Activated B cell treated with CpG ODN at 0.5 μM for 24 hours (primary cell): ENCODE measurements around the gene PRELID2. TPM values are rescaled to one million over a fixed set of nuclear protein-coding genes. Genes with fewer than 3 reads are reported as not detected.
"Not testable (repeated sequence)": the region's sequence is repeated elsewhere in the genome, so short reads cannot be mapped to it uniquely, and the experiment has no call there.

ENCODE experiments used
- ATAC-seq: fragments of 200-7000 bp; cut with Tn5 transposase; one replicate; pipeline ENCODE4 v1.10.0; 2021; ENCODE audit warnings: low read depth, mild to moderate bottlenecking, moderate library complexity
- CTCF ChIA-PET: fragments of 350-600 bp; sonication (Branson Sonifier 250); formaldehyde crosslinking; loops from one replicate; lab custom pipeline; 2021; ENCODE audit warnings: antibody characterized with exemption; lab: Charles Lee
- POLR2A ChIA-PET: fragments of 350-600 bp; sonication (Branson Sonifier 250); formaldehyde crosslinking; loops from one replicate; lab custom pipeline; 2021; ENCODE audit warnings: antibody characterized with exemption; lab: Charles Lee
- DNase-seq: peaks from one replicate; pipeline ENCODE4 v3.0.0; 2022
- H3K27ac Mint-ChIP-seq: one replicate; pipeline ENCODE4 v1.8.0; 2020; ENCODE audit warnings: mixed read lengths
- H3K27me3 Mint-ChIP-seq: one replicate; pipeline ENCODE4 v1.8.0; 2021; ENCODE audit warnings: mixed read lengths
- H3K36me3 Mint-ChIP-seq: one replicate; pipeline ENCODE4 v1.8.0; 2021; ENCODE audit warnings: low read depth, mixed read lengths
- H3K4me1 Mint-ChIP-seq: one replicate; pipeline ENCODE4 v1.8.0; 2021; ENCODE audit warnings: mixed read lengths
- H3K4me3 Mint-ChIP-seq: one replicate; pipeline ENCODE4 v1.8.0; 2020; ENCODE audit warnings: mild to moderate bottlenecking, mixed read lengths
- H3K9me3 Mint-ChIP-seq: one replicate; pipeline ENCODE4 v1.8.0; 2020; ENCODE audit warnings: mixed read lengths
- intact Hi-C: fragments of 100-400 bp; cut with micrococcal nuclease; formaldehyde crosslinking; loops from one replicate; pipeline ENCODE4 v1.15.1; 2024
- total RNA-seq: library from RNA; stranded (reverse); gene quantifications from 2 replicates; pipeline ENCODE4 v1.2.3, GENCODE V29; 2022
- TF ChIP-seq, protein P1 (sequence below): fragments of 200-600 bp; IDR thresholded peaks from one replicate; pipeline ENCODE4 v1.8.0; 2022; ENCODE audit warnings: antibody characterized with exemption, mild to moderate bottlenecking

Gene PRELID2
- total RNA-seq, 1 donor from 2014 or later, result 3.3 TPM

GRCh38 chr5:145804701-145805100 is 30.4 kb downstream of the PRELID2 start:
- DNase-seq (no peak), ATAC-seq (no peak)
- no peak overlapping the region for H3K27ac Mint-ChIP-seq
- intact Hi-C loops, result no loop called here
- no peaks in the 10 kb centered on the region for H3K27me3 Mint-ChIP-seq
- POLR2A ChIA-PET, result no interaction called here
- CTCF ChIA-PET, result interaction anchor here (1.2 kb wide), 1 partner anchor 24 kb away, joined by 3 read pairs; no protein-coding TSS in a partner anchor
- no peaks in the 10 kb centered on the region for H3K9me3 Mint-ChIP-seq
- no peaks in the 10 kb centered on the region for H3K4me1 Mint-ChIP-seq
- TF ChIP-seq, protein P1, sequence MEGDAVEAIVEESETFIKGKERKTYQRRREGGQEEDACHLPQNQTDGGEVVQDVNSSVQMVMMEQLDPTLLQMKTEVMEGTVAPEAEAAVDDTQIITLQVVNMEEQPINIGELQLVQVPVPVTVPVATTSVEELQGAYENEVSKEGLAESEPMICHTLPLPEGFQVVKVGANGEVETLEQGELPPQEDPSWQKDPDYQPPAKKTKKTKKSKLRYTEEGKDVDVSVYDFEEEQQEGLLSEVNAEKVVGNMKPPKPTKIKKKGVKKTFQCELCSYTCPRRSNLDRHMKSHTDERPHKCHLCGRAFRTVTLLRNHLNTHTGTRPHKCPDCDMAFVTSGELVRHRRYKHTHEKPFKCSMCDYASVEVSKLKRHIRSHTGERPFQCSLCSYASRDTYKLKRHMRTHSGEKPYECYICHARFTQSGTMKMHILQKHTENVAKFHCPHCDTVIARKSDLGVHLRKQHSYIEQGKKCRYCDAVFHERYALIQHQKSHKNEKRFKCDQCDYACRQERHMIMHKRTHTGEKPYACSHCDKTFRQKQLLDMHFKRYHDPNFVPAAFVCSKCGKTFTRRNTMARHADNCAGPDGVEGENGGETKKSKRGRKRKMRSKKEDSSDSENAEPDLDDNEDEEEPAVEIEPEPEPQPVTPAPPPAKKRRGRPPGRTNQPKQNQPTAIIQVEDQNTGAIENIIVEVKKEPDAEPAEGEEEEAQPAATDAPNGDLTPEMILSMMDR, result no peak
- H3K4me3 Mint-ChIP-seq, result no peak overlapping the region
- H3K36me3 Mint-ChIP-seq, result no peaks in the 10 kb centered on the region

DNA sequence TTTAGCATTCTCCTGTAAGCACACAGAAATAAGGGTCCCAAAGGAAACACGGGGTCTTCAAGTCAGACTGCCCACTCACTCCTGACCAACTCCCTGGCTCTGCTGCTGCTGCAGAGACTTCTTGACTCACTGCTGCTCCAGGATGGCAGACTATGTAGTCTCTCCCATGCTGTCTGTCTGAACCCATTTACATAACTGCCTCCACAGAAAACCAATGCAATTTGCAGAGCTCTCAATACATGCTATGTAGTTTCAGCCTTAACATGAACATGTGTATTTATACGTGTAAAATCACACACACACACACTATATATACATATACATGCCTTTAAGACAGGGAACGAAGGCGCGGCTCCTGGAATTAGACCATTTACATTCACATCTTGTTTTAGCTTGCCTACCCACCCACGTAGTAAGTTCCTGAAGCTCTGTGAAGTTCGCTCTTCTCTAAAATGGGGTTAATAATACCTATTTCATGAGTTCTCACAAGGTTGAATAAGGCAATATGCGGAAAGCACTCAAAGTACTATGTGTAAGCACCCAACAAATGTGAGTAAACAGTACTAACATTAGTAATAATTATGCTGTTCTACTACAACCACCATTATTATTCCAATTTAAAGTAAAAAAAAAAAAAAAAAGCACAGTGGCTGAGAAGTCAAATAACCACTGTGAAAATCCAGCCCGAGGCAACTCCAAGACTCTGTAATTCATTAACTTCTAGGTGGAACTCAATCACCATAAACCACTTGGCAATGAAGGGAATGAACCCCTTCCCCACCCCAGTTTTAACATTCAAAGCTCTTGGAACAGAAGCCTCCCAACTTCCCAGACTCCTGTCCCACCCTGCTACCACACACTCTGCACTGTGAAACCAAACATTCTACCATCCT is 31.8 kb downstream of the PRELID2 start:
- Mint-ChIP-seq H3K27me3 (no peaks in the 10 kb centered on the region), H3K4me3 (no peak overlapping the region), H3K36me3 (no peaks in the 10 kb centered on the region), H3K4me1 (no peaks in the 10 kb centered on the region), H3K9me3 (no peaks in the 10 kb centered on the region), H3K27ac (no peak overlapping the region)
- TF ChIP-seq, protein P1, result no peak
- CTCF ChIA-PET, result no interaction called here
- DNase-seq (no peak), ATAC-seq (no peak)
- POLR2A ChIA-PET, result no interaction called here
- intact Hi-C loops, result no loop called here

DNA sequence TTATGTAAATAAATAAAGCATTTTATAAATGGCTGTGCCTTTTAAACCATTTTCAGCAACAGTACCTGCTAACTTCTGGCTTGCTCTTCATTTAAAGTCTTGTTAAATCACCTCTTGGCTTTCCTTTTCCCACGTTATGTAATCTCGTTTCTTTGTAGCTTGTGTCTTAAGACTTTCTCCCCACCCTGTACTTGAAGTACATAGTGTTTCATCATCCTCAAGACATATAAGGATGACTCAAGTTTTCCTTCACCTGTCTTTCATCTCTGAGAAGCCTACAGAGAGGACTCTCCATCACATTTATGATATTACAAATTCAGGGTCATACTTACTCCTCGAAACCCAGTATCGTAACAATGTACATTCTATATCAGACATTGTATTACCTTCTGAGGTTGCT is 33.9 kb downstream of the PRELID2 start:
- no peak for DNase-seq
- H3K4me3 Mint-ChIP-seq, result no peak overlapping the region
- H3K27me3 Mint-ChIP-seq, result no peaks in the 10 kb centered on the region
- H3K36me3 Mint-ChIP-seq, result no peaks in the 10 kb centered on the region
- CTCF ChIA-PET, result interaction anchor here (1.5 kb wide), 1 partner anchor 24 kb away, joined by 3 read pairs; no protein-coding TSS in a partner anchor
- no peaks in the 10 kb centered on the region for H3K9me3 Mint-ChIP-seq
- H3K27ac Mint-ChIP-seq, result no peak overlapping the region
- no peaks in the 10 kb centered on the region for H3K4me1 Mint-ChIP-seq
- intact Hi-C loops, result no loop called here
- TF ChIP-seq, protein P1, result no peak
- ATAC-seq, result no peak
- POLR2A ChIA-PET, result no interaction called here

DNA sequence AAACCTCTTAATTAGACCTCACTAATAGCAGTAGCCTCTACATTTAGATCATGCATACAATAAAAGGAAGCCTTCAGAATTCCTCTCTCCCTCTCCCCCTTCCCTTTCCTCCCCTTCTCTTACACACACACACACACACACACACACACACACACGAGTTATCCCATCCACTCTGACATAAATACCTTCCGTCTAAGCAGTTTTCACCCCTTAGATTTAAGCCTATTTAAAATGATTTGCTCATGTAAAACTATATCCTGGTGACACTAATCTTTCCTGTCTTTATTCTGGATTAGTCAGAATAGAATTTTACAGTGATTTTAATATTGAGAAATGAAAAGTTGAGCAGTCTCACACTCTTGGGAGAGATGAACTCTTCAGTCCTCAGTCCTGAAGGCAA is 35.0 kb downstream of the PRELID2 start:
- ChIA-PET CTCF (interaction anchor here (1.5 kb wide), 1 partner anchor 25 kb away, joined by 3 read pairs; no protein-coding TSS in a partner anchor), POLR2A (no interaction called here)
- no peak overlapping the region for H3K4me3 Mint-ChIP-seq
- H3K27me3 Mint-ChIP-seq, result no peaks in the 10 kb centered on the region
- H3K27ac Mint-ChIP-seq, result no peak overlapping the region
- H3K9me3 Mint-ChIP-seq, result no peaks in the 10 kb centered on the region
- H3K4me1 Mint-ChIP-seq, result no peaks in the 10 kb centered on the region
- no peaks in the 10 kb centered on the region for H3K36me3 Mint-ChIP-seq
- intact Hi-C loops, result no loop called here
- TF ChIP-seq, protein P1, result no peak
- DNase-seq (no peak), ATAC-seq (no peak)

DNA sequence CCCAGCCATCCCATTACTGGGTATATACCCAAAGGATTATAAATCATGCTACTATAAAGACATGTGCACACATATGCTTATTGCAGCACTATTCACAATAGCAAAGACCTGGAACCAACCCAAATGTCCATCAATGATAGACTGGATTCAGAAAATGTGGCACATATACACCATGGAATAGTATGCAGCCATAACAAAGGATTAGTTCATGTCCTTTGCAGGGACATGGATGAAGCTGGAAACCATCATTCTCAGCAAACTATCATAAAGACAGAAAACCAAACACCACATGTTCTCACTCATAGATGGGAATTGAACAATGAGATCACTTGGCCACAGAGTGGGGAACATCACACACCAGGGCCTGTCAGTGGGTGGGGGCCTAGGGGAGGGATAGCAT is 36.6 kb downstream of the PRELID2 start:
- H3K27me3 Mint-ChIP-seq, H3K4me3 Mint-ChIP-seq, H3K27ac Mint-ChIP-seq, ATAC-seq, intact Hi-C loops, CTCF ChIA-PET, POLR2A ChIA-PET, DNase-seq, H3K36me3 Mint-ChIP-seq, H3K4me1 Mint-ChIP-seq, H3K9me3 Mint-ChIP-seq: not testable (repeated sequence)
